Measurements from ENCODE around the gene ZC3H7B.

GRCh38 chr22:41289671-41290070 is 11.7 kb upstream of the ZC3H7B start:
- TF ChIP-seq CTCF (IDR thresholded peaks at IDR 0.05) (no peak), EZH2 (IDR thresholded peaks at IDR 0.05) (no peak)

Data from neural progenitor cell (in vitro differentiated cells).